GM19023 (cell line): ENCODE results near the gene PIP5K1C.

Experiments
- ATAC-seq: cut with Tn5 transposase; IDR thresholded peaks from one replicate; pipeline ENCODE4 v1.9.1; 2021; ENCODE audit warnings: mild to moderate bottlenecking, moderate library complexity; ENCODE audit not compliant: unreplicated experiment

Gene PIP5K1C

GRCh38 chr19:3722443-3723109 is 22.3 kb upstream of the PIP5K1C start:
- ATAC-seq: no peak

- ATAC-seq: no peak
Measured at GRCh38 chr19:3721887-3722442, 21.7 kb upstream of the PIP5K1C start.

GRCh38 chr19:3721131-3721886 is 21.0 kb upstream of the PIP5K1C start:
- no peak for ATAC-seq

GRCh38 chr19:3720349-3720917 is 20.2 kb upstream of the PIP5K1C start:
- ATAC-seq: no peak

- ATAC-seq: no peak
Measured at GRCh38 chr19:3719868-3720267, 19.6 kb upstream of the PIP5K1C start.

- ATAC-seq: no peak
Measured at GRCh38 chr19:3716147-3716668, 15.9 kb upstream of the PIP5K1C start.

- ATAC-seq: no peak
Measured at GRCh38 chr19:3712663-3713611, 12.7 kb upstream of the PIP5K1C start.

GRCh38 chr19:3710265-3710812 is 10.1 kb upstream of the PIP5K1C start:
- ATAC-seq: no peak

- no peak for ATAC-seq
Measured at GRCh38 chr19:3708207-3708931, 8.1 kb upstream of the PIP5K1C start, which contains the start of gene TJP3. TSS of gene TJP3 (plus strand) at chr19:3708384. CDS start at chr19:3728433, 20,049 bp downstream.

- ATAC-seq: no peak
Measured at GRCh38 chr19:3707868-3708206, 7.6 kb upstream of the PIP5K1C start.

- ATAC-seq: no peak
Measured at GRCh38 chr19:3701200-3701599, 932 bp upstream of the PIP5K1C start.

- peak; percentile 17 for ATAC-seq
Measured at GRCh38 chr19:3699741-3700241, 477 bp downstream of the PIP5K1C start.

GRCh38 chr19:3698974-3699740 is 1.1 kb downstream of the PIP5K1C start:
- no peak for ATAC-seq

- no peak for ATAC-seq
Measured at GRCh38 chr19:3698386-3698950, 1.8 kb downstream of the PIP5K1C start.

GRCh38 chr19:3697671-3698385 is 2.4 kb downstream of the PIP5K1C start:
- ATAC-seq: no peak

GRCh38 chr19:3697094-3697493 is 3.2 kb downstream of the PIP5K1C start:
- no peak for ATAC-seq

- no peak for ATAC-seq
Measured at GRCh38 chr19:3696660-3696995, 3.6 kb downstream of the PIP5K1C start.
